ENCODE results near the gene CBLN3. TPM values are rescaled to one million over a fixed set of nuclear protein-coding genes. Genes with fewer than 3 reads are reported as not detected.
A peak's percentile ranks its signal among the peaks of the same experiment; 100 is the strongest.

The CBLN3 gene
- total RNA-seq, 1 experiment from 2014 or later: 0.12 TPM

DNA sequence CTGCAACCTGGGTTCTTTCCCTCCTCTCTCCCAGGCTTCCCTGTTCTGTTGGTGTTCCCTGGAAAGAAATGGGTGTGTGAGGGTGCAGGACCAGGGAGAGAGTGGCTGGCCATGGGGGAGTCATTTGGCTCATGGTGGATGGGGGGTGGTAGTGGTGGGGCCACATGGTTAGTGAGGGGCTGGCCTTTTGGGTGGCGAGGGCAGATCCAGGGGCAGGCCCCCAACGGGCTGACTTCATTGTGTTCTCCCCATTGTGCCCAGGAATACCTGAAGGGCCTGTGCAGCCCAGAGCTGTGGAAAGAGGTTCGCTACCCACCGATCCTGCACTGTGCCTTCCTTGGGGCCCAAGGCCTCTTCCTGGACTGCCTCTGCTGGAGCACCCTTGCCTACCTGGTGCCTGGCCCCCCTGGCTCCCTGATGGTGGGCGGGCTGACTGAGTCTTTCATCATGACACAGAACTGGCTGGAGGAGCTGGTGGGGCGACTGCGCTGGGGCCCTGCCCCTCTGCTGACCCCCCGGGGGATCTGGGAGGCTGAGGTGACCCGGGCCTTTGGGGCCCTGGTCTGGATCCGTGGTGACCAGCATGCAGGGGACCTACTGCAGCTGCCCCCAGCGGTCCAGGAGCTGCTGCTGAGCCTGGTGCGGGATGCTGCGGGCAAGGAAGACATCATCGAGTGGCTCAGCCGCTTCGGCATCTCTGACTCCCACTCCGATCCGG, 21.7 kb downstream of the CBLN3 start:
- Histone ChIP-seq H3K9me3 (replicated peaks) (no peaks in the 10 kb centered on the region), H3K4me1 (0 out of 2 replicates have a peak, but pooled peaks cover 4% of the 10 kb centered on the region), H3K27me3 (no peaks in the 10 kb centered on the region), H3K36me3 (no peaks in the 10 kb centered on the region), H3K4me3 (no peak overlapping the region), H3K27ac (no peak overlapping the region)
- no peak for DNase-seq

DNA sequence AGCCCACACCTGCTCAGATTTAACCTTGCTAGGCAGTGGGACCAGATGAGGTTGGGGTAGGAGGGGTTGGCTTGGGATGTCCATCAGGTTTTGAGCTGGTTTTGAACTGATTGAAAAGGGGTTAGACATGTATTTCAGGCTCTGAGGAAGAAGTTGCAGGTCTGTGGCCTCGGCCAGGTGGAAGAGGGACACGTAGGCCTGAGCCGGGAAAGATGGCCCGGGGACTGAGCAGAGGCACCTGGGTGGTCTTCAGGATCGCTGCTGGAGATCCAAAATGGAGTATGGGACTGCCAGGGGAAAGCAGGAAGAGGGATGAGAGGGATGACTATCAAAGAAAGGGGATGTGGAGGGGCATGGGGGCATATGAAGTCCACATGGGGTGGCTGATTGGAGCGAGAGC, 23.1 kb downstream of the CBLN3 start:
- H3K27ac ChIP-seq: no peak overlapping the region
- no peak for DNase-seq
- H3K4me1 ChIP-seq: 0 out of 2 replicates have a peak, but pooled peaks cover 4% of the 10 kb centered on the region
- no peaks in the 10 kb centered on the region for H3K36me3 ChIP-seq
- no peak overlapping the region for H3K4me3 ChIP-seq
- H3K9me3 ChIP-seq (replicated peaks): no peaks in the 10 kb centered on the region
- no peaks in the 10 kb centered on the region for H3K27me3 ChIP-seq

DNA sequence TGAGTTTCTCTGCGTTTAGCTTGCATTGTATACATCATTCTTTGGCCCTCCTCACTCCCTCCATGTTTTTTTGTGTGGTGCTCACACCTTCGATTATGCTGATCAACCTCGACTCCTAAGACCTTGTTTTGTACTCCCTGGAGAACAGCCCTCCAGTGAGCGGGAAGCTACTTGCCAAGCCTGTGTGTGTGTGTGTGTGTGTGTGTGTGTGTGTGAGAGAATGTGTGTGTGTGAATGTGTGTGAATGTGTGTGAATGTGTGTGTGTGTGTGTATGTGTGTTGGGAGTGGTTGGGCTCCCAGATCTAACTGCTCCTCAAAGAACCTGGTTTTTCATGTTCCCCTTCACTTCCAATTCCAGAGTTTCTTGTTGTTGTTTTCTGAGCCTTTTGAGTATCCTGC, 24.7 kb downstream of the CBLN3 start:
- H3K36me3 ChIP-seq: no peaks in the 10 kb centered on the region
- no peaks in the 10 kb centered on the region for H3K9me3 ChIP-seq (replicated peaks)
- no peak for DNase-seq
- H3K4me3 ChIP-seq: no peak overlapping the region
- H3K27me3 ChIP-seq: no peaks in the 10 kb centered on the region
- H3K4me1 ChIP-seq: 0 out of 2 replicates have a peak, but pooled peaks cover 4% of the 10 kb centered on the region
- H3K27ac ChIP-seq: no peak overlapping the region

DNA sequence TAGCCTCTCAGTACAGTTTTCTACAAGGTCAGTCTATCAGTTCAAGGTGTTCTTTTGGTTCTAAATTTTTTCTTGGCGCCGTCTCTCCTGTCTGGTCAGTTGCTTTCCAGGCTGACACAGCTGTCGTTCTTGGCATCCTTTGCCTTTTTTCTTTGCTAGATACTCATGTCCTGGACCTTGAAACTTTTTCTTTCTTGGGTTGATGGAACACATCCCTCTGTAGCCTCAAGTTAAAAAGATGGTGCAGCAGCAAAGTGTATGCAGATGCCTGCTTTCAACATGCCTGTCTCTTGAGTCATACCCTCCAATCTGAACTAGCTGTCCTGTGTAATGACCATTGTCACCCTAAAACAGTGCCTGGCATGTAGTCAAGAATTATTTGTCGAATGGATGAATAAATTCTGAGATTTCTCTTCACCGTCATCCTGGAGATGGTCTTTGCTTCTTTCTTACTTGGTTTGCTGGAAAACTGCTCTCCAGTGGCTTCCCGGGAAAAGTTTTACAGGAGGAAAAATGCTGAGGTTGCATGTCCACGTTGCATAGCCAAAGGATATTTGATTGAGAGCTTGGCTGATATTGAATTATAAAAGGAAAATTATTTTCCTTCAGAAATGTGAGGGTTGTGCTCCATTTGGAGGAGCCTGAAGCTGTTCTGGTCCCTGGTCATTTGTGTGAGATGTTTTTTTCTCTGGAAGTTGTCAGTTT, 26.0 kb downstream of the CBLN3 start:
- H3K27me3 ChIP-seq: no peaks in the 10 kb centered on the region
- H3K9me3 ChIP-seq (replicated peaks): no peaks in the 10 kb centered on the region
- H3K4me3 ChIP-seq: no peak overlapping the region
- H3K36me3 ChIP-seq: no peaks in the 10 kb centered on the region
- no peak for DNase-seq
- 0 out of 2 replicates have a peak, but pooled peaks cover 4% of the 10 kb centered on the region for H3K4me1 ChIP-seq
- no peak overlapping the region for H3K27ac ChIP-seq

DNA sequence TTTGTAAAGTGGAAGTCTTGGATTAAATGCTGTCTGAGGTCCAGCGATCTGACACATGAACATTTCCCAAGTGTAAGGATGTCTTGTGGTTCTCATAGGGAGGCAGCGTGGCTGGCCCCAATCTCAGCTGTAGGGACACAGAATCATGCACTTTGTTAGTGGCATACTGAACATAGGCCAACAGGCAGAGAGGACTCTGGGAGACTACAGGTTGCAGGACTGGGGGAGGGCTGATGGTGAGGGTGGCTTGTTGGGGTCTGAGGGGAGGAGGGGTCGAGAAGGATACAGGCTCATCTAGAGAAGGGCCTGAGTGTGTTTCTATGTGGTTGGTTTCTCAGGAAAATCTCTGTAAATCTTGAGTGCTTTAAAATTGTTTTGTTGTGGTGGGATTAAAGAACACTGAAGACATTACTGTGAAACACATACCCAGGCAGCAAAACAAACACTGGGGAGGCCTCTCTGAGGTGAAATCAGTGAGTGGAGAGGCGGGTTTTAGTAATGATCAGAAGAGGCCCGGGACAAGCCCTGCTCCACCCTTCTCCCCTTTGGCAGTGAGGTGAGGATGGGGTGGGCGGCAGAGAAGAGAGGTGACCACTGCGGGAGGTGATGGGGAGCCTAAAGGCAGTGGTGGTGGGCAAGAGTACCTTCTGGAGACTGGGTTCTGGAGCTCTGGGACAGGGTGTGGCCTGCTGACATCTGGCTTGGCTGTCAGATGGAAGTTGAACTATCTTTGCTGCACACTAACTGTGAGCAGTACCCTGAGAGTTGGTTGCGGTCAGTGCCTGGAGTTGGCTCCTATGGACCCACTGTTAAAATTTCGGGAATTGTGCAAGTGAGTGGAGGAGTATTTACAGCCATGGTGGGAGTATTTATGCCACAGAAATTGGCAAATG, 27.4 kb downstream of the CBLN3 start:
- no peak overlapping the region for H3K27ac ChIP-seq
- no peaks in the 10 kb centered on the region for H3K9me3 ChIP-seq (replicated peaks)
- H3K36me3 ChIP-seq: no peaks in the 10 kb centered on the region
- DNase-seq: no peak
- H3K4me1 ChIP-seq: peaks cover 9% of the 10 kb centered on the region; the same call in 1 of the 2 replicates
- no peak overlapping the region for H3K4me3 ChIP-seq
- H3K27me3 ChIP-seq: no peaks in the 10 kb centered on the region

DNA sequence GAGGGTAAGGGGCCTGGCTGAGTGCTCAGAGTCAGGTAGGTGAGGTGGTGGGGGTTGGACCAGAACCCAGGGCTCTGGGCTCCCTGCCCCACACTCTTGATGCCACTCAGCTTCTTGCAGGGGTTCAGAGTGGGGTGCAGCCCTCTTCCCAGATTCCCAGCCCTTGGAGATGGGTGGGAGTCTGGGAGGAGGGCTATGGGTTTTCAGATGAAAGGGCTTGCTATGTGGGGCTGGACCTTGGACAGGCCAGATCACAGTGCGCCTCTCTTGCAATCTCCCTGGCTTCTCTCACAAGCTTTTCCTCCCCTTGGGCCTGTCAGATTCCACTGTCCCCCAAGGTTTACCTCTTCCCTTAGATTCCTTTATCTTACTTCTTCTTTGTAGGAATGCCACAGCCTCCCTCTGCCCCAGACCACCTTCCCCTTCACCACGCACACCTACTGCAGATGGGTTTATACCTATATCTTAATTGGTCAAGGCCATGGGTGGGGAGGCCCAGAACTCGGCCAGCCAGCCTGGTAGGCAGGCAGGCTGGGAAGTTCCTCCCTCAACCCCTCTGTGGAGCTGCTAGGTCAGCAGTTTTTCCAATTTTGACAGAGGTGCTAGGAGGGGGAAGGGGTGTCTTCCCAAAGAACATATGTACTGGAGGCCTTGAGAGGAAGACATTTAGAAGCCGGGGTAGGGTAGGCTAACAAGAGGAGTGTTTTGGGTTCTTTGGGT, 29.3 kb downstream of the CBLN3 start:
- DNase-seq: no peak
- H3K27me3 ChIP-seq: no peaks in the 10 kb centered on the region
- H3K27ac ChIP-seq: no peak overlapping the region
- no peaks in the 10 kb centered on the region for H3K36me3 ChIP-seq
- H3K9me3 ChIP-seq (replicated peaks): no peaks in the 10 kb centered on the region
- H3K4me3 ChIP-seq: no peak overlapping the region
- peaks cover 9% of the 10 kb centered on the region; the same call in 1 of the 2 replicates for H3K4me1 ChIP-seq

DNA sequence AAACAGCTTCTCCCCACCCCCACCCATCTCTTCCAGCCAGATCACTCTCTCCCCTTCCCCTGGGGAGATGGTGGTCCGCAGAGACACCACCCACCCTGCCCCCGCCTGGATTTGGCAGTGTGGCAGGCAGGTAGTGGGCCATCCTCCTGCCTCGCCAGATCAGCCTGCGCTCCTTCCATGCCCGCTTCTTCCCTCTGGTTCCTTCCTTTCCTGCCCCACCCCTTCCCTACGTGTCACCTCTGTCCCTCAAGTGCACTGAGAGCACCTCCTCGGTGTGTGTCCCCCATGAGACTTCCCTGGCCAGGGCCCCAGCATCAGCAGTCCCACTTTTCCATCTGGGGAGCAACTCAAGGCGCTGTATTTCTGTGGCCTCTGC, 30.0 kb downstream of the CBLN3 start:
- H3K4me3 ChIP-seq: peak overlapping the region; percentile 64
- H3K36me3 ChIP-seq: no peaks in the 10 kb centered on the region
- peaks cover 9% of the 10 kb centered on the region; the same call in 1 of the 2 replicates for H3K4me1 ChIP-seq
- no peak for DNase-seq
- H3K27me3 ChIP-seq: no peaks in the 10 kb centered on the region
- H3K9me3 ChIP-seq (replicated peaks): no peaks in the 10 kb centered on the region
- no peak overlapping the region for H3K27ac ChIP-seq

DNA sequence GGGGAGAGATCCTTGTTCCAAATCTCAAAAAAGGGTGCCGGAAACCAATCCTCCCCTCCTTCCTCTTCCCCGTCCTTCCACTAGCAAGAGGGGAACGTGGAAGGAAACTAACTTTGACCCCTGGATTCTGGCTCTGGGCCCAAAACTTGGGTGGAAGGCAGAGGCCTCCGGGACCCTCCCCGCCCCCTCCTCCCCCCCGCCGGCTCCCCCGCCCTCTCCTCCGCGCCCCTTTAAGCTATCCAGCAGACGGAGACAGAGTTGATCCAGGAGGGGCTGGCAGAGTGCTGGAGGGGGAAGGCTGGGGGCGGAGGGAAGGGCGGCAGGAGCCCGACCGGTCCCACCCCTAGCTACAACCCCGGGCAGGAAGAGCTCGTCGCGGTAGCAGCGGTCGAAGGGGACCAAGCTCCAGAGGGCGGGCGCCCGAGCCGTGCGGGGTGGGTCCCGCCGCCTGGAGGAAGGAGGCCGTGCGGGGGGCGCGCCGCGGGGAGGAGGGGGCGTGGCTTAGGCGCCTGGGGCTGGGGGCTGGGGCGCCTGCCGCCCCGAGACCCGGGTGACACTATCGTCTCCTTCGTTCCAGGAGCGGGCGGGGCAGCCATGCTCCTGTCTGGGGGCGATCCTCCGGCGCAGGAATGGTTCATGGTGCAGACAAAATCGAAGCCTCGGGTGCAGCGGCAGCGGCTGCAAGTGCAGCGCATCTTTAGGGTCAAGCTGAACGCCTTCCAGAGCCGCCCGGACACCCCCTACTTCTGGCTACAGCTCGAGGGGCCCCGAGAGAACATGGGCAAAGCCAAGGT, 30.6 kb downstream of the CBLN3 start, which contains the start of gene NYNRIN:
TSS of gene NYNRIN (plus strand) at position 351 of the 794 bp plus-strand sequence. CDS start at position 595, 244 bp downstream.
- Histone ChIP-seq H3K4me1 (peaks cover 9% of the 10 kb centered on the region; the same call in 1 of the 2 replicates), H3K27me3 (no peaks in the 10 kb centered on the region), H3K4me3 (peak within 1 kb of the TSS; percentile 64), H3K9me3 (replicated peaks) (no peaks in the 10 kb centered on the region), H3K36me3 (no peaks in the 10 kb centered on the region), H3K27ac (no peak within 1 kb of the TSS; the same call in 1 of the 2 replicates)
- DNase-seq: peak; percentile 69 to 76

DNA sequence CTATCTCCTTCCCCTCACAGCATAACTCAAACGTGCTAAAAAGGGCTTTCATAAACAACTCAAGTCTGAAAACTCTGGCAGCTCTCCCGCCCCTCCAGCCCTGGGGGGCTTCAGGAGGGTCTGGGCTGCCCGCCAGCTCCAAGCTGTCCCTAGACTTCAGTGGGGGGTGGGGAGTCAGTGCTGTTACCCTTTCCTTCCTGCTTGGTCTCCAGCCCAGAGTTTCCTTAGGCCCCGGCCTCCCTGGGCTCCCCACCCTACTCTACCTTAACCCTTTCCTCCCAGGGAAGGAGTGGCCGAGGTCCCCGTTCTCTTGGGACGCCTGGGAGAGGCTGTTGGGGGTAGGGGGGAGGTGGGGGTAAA, 31.2 kb downstream of the CBLN3 start:
- H3K27me3 ChIP-seq: no peaks in the 10 kb centered on the region
- H3K36me3 ChIP-seq: no peaks in the 10 kb centered on the region
- H3K4me1 ChIP-seq: peaks cover 8% of the 10 kb centered on the region; the same call in 1 of the 2 replicates
- peak overlapping the region; percentile 64 for H3K4me3 ChIP-seq
- H3K27ac ChIP-seq: no peak overlapping the region
- no peaks in the 10 kb centered on the region for H3K9me3 ChIP-seq (replicated peaks)
- DNase-seq: peak; percentile 72 to 80

DNA sequence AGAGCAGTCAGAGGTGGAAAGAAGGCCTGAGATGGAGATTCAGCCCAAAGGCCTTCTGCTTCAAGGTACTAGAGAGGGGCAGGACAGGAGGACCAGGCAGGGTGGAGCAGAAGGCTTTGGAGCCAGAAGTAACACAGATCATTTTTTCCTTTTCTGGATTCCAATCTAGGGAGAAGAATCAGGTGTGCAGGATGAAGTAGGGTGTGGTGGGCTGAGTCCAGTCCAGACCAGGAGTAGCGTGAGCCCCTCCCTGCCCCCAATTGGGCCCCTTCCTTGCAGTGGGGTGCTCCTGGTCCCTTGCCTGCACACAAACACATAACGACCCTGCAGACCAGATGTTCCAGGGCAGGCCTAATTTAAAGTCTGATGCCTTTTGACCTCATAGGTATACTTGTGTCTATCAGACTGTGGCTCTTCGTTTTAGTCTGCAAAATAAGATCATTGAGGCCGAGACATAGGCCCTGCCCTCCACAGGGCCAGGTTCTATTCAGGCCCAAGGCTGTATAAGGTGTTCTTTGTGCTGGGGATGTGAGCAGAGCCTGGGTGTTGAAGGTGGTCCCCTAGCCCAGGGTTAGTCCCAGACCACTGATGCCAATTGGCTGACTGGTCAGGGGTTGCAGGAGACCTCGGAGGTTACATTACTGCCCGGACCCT, 31.7 kb downstream of the CBLN3 start:
- Histone ChIP-seq H3K36me3 (no peaks in the 10 kb centered on the region), H3K4me1 (peaks cover 6% of the 10 kb centered on the region; the same call in 1 of the 2 replicates), H3K4me3 (peak overlapping the region; percentile 64), H3K27ac (no peak overlapping the region), H3K9me3 (replicated peaks) (no peaks in the 10 kb centered on the region), H3K27me3 (no peaks in the 10 kb centered on the region)
- no peak for DNase-seq

DNA sequence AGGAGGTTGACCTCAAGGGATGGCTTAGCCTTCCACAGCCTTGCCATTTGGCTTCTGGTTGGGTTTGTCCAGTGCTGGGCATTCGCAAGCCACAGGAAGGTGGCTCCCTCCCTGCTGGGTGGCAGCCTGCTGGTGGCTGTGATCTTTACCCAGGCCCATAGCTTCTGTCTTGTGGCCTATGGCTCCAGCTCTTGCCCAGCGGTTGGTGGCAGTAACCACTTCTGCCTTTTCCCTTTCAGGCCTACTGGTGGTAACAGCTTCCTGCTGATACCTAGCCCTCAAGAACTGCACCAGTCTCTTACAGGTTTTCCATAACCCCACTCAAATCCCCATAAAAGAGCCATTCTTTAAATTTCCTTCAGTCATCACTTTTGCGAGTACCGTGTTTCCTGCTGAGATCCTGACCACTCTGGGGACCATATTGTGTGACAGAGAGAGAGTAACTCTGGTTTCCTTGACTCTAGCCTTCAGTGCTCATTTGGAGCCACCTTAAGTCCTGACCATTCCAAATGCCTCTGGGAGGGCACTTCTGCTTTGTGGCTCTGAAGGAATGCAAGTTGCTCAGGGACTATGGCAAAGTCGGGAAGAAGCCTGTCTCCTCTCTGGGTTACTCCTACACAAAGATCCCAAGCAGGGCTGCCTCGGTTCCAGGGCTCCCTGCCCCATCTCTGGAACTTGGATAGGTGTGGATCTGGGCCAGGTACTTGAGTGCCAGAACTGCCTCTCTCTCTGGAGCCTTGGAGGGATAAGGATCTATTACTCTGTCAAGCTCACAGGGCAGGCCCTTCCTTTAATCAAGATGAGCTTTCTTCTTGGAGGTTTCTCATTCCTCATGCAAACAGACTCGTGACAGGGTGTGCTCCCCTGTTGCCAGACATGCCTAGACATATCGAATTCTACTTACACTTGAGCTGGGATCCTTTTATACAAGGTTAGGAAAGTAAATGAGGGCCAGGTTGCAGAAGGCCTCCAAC, 33.6 kb downstream of the CBLN3 start:
- Histone ChIP-seq H3K4me1 (peaks cover 13% of the 10 kb centered on the region), H3K36me3 (no peaks in the 10 kb centered on the region), H3K9me3 (replicated peaks) (no peaks in the 10 kb centered on the region), H3K27ac (no peak overlapping the region), H3K4me3 (no peak overlapping the region), H3K27me3 (no peaks in the 10 kb centered on the region)
- no peak for DNase-seq

DNA sequence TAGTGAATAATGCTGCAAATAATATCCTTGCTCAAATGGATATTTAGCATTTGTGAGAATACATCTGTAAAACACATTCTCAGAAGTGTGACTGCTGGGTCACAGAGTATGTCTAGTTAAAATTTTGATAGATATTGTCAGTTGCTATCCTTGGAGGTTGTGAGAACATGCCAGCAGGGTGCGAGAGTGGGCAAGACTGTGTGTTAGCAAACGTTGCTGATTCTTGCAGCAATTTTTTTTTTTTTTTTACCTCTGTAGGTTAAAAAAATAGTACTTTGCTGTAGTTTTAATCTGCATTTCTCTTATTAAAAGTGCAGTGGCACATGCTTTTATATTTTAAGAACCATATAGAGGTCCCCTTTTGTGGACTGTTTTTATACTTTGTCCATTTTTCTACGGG, 35.2 kb downstream of the CBLN3 start:
- Histone ChIP-seq H3K27ac (no peak overlapping the region), H3K9me3 (replicated peaks) (no peaks in the 10 kb centered on the region), H3K27me3 (no peaks in the 10 kb centered on the region), H3K4me3 (no peak overlapping the region), H3K36me3 (no peaks in the 10 kb centered on the region), H3K4me1 (peaks cover 14% of the 10 kb centered on the region)
- DNase-seq: no peak

Measured in SJCRH30 (cell line).